GM12874 (cell line): ENCODE results near the gene CDK6.

Source experiments
- TF ChIP-seq, protein P1 (sequence below): IDR thresholded peaks from 2 replicates; pipeline ENCODE4 v1.5.1; 2011; ENCODE audit warnings: low read depth, mild to moderate bottlenecking, control low read depth, low read length, moderate library complexity; ENCODE audit not compliant: insufficient read depth

Gene CDK6

DNA sequence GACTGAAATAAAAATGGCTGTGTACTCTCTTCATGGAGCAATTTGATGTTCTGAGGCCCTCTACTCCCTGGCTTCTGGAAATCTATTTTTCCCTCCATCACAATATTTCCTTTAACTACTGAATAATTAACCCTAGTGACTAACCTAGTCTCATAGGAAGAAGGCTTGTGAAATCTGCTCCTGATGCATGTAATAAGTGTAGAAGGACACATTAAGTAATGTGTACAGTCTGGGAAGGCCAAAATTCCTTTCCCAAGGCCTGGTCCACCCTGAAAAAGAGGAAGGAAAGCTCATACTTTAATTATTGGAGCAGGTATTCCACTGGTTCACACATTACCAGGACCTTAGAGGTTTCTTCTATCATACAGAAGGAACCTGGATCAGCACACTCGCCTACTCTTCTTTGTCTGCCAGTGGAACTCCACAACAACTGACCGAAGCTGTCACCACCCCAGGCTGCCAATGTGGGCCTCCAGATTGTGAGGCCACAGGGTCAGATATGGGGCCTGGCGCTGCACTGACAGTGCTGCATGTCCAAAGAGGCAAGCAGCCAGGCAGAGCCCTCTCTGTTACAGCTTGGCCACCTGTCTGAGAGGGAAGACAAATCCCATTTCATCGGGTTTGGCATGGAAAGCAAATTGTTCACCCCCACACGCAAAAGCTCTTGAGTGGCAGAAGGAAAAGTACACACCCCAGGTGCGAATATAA, 191.8 kb downstream of the CDK6 start:
- TF ChIP-seq, protein P1, sequence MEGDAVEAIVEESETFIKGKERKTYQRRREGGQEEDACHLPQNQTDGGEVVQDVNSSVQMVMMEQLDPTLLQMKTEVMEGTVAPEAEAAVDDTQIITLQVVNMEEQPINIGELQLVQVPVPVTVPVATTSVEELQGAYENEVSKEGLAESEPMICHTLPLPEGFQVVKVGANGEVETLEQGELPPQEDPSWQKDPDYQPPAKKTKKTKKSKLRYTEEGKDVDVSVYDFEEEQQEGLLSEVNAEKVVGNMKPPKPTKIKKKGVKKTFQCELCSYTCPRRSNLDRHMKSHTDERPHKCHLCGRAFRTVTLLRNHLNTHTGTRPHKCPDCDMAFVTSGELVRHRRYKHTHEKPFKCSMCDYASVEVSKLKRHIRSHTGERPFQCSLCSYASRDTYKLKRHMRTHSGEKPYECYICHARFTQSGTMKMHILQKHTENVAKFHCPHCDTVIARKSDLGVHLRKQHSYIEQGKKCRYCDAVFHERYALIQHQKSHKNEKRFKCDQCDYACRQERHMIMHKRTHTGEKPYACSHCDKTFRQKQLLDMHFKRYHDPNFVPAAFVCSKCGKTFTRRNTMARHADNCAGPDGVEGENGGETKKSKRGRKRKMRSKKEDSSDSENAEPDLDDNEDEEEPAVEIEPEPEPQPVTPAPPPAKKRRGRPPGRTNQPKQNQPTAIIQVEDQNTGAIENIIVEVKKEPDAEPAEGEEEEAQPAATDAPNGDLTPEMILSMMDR = no peak

DNA sequence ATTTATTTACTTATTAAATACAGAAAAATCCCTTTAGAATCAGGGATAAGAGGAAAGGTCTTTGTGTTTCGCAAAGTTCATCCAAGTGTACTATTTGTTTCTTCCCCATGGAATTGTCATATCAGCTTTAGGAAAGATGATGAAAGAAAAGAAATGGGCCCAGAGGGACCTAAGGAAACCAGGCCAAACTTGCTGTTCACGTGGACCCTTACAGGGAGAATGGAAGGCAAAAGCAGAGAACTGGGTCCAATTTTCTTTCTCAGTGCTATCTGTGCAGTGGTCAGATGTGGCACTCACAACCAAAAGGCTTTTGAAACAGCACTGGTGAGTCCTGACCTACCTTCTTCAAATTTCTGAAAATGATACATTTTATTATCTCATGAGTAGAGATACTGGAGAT, 192.6 kb downstream of the CDK6 start:
- TF ChIP-seq, protein P1 = no peak

DNA sequence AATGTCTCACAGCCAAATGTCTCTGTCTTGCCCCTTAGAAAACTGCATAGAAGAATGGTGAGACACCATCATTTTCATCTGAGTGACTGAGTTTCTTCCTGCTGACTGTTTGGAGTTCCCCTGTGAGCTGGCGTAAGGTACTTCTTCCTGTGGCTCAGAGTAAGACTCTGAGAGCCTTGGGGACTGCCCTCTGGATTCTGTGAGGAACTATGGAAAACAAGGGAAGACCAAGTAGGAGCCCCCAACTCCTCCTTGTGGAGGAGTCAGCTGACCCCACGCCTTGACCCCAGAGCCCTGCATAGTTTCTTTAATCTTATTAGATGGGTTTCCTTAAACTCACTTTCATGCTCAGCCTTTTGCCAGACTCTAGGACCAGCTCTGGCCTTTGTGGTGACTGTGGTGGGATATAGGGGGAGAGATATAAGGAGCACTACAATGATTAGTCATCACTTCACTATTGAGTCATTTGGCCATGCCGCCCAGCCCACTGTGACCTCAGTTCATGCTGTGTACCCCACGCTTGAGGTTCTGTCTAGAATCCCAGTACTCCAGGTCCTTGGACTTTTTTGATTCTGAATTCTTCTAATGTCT, 194.4 kb downstream of the CDK6 start:
- TF ChIP-seq, protein P1 = no peak

DNA sequence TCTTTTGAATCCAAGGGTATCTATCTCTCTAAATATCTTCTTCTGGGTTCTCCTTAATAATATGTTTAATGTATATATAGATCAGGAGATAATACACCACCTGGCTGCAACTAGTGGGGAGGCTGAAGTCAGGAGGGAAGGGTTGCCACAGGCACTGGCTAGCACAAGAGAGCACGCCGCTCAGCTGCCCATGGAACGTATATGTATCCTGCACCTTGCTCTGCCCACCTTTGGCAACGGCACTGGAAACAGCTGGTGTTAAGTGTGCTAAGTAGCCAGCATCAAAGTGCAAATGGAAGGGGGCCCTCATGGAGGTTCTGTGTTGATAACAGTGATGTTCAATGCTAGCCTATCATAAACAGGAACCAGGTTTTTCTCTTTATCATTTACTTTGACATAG, 196.4 kb downstream of the CDK6 start:
- TF ChIP-seq, protein P1 = no peak

DNA sequence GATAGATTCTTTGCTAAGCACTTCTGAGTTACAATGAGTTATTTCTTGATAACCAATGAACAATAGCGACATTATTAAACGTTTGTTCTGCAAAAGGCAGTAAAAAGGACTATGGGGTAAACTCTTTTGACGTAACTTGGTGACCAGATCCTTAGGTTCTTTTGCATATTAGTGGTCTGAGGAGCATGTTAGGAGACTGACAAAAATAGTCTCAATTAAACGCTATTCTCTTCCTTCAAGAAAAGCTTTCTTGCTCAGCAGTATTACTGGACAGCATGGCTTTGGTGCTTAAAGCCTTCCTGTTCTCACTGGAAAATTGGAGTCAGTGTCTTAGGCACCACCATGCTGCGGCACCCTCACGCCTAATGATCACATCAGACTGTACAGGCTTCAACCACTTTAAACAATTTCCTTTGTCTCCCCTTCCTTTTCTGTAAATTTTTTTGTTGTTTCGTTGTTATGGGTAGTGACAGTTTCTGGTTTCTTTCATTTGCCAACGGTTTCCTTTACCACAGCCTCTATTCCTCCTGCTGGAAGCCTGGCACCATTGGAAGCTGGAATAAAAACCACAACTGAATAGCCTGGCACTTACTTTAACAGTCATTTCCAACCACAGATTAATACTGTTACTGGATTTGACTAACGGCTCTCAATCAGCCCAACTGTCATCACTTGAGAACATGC, 197.0 kb downstream of the CDK6 start:
- TF ChIP-seq, protein P1 = no peak

DNA sequence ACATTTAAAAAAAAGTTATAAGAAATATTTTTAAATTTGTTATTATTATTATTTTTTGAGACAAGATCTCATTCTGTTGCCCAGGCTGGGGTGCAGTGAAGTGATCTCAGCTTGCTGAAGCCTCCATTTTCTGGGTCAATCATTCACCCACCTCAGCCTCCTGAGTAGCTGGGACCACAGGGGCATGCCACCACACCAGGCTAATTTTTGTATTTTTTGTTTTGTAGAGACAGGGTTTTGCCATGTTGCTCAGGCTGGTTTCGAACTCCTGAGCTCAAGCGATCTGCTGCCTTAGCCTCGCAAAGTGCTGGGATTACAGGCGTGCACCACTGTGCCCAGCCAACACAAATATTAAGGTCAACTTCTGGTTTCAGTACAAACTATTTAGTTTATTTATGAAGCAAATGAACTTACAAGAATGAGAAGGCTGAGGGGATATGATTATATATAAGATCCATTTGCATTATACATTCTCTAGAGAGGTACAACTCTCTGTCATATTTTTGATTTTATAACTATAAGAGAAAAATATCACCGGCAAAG, 200.3 kb downstream of the CDK6 start:
- TF ChIP-seq, protein P1 = no peak

DNA sequence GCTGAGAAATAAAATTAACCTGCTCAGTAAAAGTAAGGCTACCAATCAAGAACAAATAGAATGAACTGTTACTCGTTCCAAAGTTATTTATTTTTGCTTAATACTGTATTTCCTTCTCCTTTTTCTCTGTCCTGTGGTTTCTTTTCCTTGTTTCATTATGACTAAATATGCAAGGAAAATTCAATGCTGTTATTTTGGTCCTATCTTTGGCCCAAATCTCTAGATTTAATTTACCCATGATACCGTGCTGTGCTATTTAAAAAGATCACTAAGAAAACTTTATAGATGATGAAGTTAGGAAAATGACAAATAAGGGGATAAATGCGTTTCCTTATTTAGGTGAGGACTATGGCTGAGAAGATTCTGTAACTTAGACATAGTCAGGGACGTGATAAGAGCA, 200.8 kb downstream of the CDK6 start:
- TF ChIP-seq, protein P1 = no peak
